ENCODE results near the gene PPARG.

The PPARG gene

DNA sequence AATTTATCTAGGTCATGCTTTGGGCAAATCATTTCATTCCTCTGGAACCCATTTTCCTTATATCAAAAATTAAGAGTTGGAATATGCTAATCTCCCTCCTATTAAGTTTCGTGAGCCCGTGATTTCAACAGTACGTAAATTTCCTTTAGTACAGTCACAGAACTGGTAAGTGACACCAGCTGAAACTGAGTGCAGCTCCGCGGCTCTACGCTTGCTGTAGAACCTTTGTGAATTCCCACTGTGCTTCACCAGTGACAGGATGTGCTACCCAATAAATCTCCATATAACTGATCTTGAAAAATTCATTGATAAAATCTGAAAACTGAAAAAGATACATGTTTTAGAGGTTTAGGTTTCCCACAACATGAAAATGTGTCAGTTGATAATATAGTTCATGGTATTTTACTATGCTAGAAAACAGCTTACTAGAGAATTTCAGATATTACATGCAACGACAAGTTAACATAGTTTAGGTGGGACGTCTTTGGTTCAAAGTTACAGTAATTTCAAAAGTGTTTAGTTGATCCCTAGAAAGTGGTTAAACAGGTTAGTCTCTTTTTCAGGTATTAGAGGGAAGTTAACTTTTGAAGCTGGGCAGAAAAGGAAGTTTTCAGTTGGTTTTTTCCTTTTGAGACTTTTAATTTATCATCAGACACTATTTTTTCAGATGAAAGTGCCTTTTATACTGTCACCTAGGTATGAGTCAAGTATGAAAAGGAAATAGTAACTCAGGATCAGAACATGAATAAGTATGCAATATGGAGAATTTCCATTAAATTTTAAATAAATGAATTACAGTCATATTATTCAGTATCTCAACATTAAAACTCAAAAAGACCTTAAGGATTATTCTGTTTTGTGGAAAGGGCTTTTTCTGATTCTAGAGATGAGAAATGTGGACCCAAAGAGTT, 57.0 kb downstream of the PPARG start:
- no peaks in the 10 kb centered on the region for H3K27me3 ChIP-seq (ENCODE audit: insufficient read depth, insufficient read length)
- H3K4me1 ChIP-seq (ENCODE audit: insufficient read depth, insufficient read length): no peaks in the 10 kb centered on the region
- H3K9me3 ChIP-seq (ENCODE audit: insufficient read depth, low read length): no peaks in the 10 kb centered on the region
- no peak for DNase-seq (ENCODE audit: low read depth, low spot score)
- TF ChIP-seq SUZ12 (IDR thresholded peaks at IDR 0.05; ENCODE audit: extremely low read depth, insufficient read depth, insufficient read length) (no peak), YY1 (IDR thresholded peaks at IDR 0.05; ENCODE audit: insufficient read depth, insufficient read length) (no peak), ZNF274 (IDR thresholded peaks at IDR 0.05; ENCODE audit: low read depth, low read length) (no peak)
- no peaks in the 10 kb centered on the region for H3K36me3 ChIP-seq (ENCODE audit: insufficient read depth, insufficient read length, low read length)
- H3K4me3 ChIP-seq (ENCODE audit: insufficient read length, low read depth): no peak overlapping the region
- H3K9ac ChIP-seq (ENCODE audit: insufficient read length, low read depth): no peak overlapping the region

- TF ChIP-seq ZNF274 (IDR thresholded peaks at IDR 0.05; ENCODE audit: low read depth, low read length) (no peak), YY1 (IDR thresholded peaks at IDR 0.05; ENCODE audit: insufficient read depth, insufficient read length) (no peak), SUZ12 (IDR thresholded peaks at IDR 0.05; ENCODE audit: extremely low read depth, insufficient read depth, insufficient read length) (no peak)
- Histone ChIP-seq H3K4me1 (ENCODE audit: insufficient read depth, insufficient read length) (no peaks in the 10 kb centered on the region), H3K9ac (ENCODE audit: insufficient read length, low read depth) (no peak overlapping the region), H3K9me3 (ENCODE audit: insufficient read depth, low read length) (no peaks in the 10 kb centered on the region), H3K27me3 (ENCODE audit: insufficient read depth, insufficient read length) (no peaks in the 10 kb centered on the region), H3K36me3 (ENCODE audit: insufficient read depth, insufficient read length, low read length) (no peaks in the 10 kb centered on the region), H3K4me3 (ENCODE audit: insufficient read length, low read depth) (no peak overlapping the region)
- DNase-seq (ENCODE audit: low read depth, low spot score): no peak
Observed at GRCh38 chr3:12347301-12347700, 58.4 kb downstream of the PPARG start.

DNA sequence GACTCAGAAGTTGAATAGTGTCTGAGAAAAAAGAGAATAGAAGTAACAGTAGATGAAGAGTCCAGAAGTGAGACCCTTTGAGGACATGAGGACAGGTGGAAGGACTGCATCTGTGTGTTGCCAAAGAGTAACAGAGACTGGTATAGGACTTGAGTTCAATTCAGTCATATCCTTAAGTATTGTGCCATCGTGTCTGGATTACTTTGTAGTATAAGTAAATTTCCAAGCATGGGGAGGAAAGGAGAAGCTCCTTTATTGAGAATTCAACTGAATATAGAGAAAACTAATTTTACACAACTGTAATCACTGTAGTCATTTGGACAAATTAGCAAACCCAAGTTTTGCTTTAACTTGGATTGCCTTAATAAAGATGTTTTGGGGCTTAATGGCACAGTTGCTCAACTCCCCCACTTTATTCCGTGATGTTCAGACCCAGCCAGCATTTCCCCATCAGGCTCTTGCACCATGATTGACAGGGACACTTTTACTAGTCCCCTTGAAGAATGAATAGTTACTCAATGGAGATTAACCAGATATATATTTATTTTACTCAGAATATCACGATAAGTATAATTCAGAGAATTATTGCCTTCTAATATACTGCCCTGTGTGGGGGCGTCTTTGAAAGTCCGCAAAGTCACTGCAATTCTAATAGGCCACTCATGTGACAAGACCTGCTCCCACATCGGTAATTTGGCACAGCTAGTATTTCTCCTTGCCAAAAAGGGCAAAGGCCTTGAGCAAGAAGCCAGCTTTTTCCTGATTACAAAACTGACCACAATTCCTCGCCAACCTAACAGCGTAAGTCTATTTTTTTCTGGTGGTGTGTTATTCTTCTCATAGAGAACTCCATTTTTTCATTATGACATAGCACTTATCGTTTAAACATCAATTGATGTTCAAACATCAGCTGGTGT, 61.3 kb downstream of the PPARG start:
- Histone ChIP-seq H3K9ac (ENCODE audit: insufficient read length, low read depth) (no peak overlapping the region), H3K36me3 (ENCODE audit: insufficient read depth, insufficient read length, low read length) (no peaks in the 10 kb centered on the region), H3K27me3 (ENCODE audit: insufficient read depth, insufficient read length) (no peaks in the 10 kb centered on the region), H3K4me1 (ENCODE audit: insufficient read depth, insufficient read length) (no peaks in the 10 kb centered on the region), H3K4me3 (ENCODE audit: insufficient read length, low read depth) (no peak overlapping the region), H3K9me3 (ENCODE audit: insufficient read depth, low read length) (no peaks in the 10 kb centered on the region)
- no peak for DNase-seq (ENCODE audit: low read depth, low spot score)
- TF ChIP-seq YY1 (IDR thresholded peaks at IDR 0.05; ENCODE audit: insufficient read depth, insufficient read length): no peak
- TF ChIP-seq ZNF274 (IDR thresholded peaks at IDR 0.05; ENCODE audit: low read depth, low read length): no peak
- no peak for TF ChIP-seq SUZ12 (IDR thresholded peaks at IDR 0.05; ENCODE audit: extremely low read depth, insufficient read depth, insufficient read length)

GRCh38 chr3:12351145-12351544, 62.3 kb downstream of the PPARG start:
- Histone ChIP-seq H3K4me3 (ENCODE audit: insufficient read length, low read depth) (no peak overlapping the region), H3K27me3 (ENCODE audit: insufficient read depth, insufficient read length) (no peaks in the 10 kb centered on the region), H3K4me1 (ENCODE audit: insufficient read depth, insufficient read length) (no peaks in the 10 kb centered on the region), H3K9me3 (ENCODE audit: insufficient read depth, low read length) (no peaks in the 10 kb centered on the region), H3K36me3 (ENCODE audit: insufficient read depth, insufficient read length, low read length) (no peaks in the 10 kb centered on the region), H3K9ac (ENCODE audit: insufficient read length, low read depth) (no peak overlapping the region)
- TF ChIP-seq YY1 (IDR thresholded peaks at IDR 0.05; ENCODE audit: insufficient read depth, insufficient read length): no peak
- TF ChIP-seq ZNF274 (IDR thresholded peaks at IDR 0.05; ENCODE audit: low read depth, low read length): no peak
- TF ChIP-seq SUZ12 (IDR thresholded peaks at IDR 0.05; ENCODE audit: extremely low read depth, insufficient read depth, insufficient read length): no peak
- DNase-seq (ENCODE audit: low read depth, low spot score): no peak

DNA sequence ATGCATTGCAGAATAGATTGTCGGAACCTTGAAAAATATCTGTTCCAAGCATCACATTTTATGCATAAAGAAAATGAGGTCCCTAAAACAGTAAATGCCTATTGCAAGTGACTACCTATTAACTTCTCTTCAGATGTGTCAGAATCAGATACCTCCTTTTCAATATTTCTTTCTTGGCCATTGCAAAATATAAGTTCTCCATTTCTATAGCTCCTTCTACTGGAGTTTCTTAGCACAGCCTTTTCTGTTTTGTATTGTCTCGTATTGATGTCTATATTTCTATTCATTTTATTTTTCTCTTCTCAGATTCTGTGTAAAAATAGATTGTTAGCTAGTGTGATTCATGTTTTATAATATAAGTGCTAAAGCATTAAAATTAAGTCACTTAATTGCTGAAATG, 63.4 kb downstream of the PPARG start:
- Histone ChIP-seq H3K36me3 (ENCODE audit: insufficient read depth, insufficient read length, low read length) (no peaks in the 10 kb centered on the region), H3K27me3 (ENCODE audit: insufficient read depth, insufficient read length) (no peaks in the 10 kb centered on the region), H3K9me3 (ENCODE audit: insufficient read depth, low read length) (no peaks in the 10 kb centered on the region), H3K9ac (ENCODE audit: insufficient read length, low read depth) (no peak overlapping the region), H3K4me1 (ENCODE audit: insufficient read depth, insufficient read length) (no peaks in the 10 kb centered on the region), H3K4me3 (ENCODE audit: insufficient read length, low read depth) (no peak overlapping the region)
- TF ChIP-seq SUZ12 (IDR thresholded peaks at IDR 0.05; ENCODE audit: extremely low read depth, insufficient read depth, insufficient read length): no peak
- no peak for TF ChIP-seq YY1 (IDR thresholded peaks at IDR 0.05; ENCODE audit: insufficient read depth, insufficient read length)
- no peak for TF ChIP-seq ZNF274 (IDR thresholded peaks at IDR 0.05; ENCODE audit: low read depth, low read length)
- DNase-seq (ENCODE audit: low read depth, low spot score): no peak

DNA sequence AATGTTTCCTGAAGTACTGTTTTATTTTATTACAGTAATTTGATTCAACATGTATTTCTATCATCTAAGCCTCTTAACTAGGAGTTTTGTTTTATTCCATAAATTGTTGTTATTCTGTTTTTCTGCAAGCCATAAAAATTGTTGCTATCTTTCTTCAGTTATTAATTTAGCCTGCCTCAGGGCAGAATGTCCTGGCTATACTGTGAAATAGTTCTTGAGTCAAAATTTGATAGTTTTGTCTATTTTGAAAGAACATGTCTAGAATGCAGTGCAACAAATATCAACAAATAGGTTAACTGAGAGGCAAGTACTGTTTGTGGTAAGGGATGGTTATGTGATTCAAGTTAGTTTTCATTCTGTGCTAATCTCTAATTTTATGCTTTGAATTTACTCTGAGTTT, 63.9 kb downstream of the PPARG start:
- no peaks in the 10 kb centered on the region for H3K9me3 ChIP-seq (ENCODE audit: insufficient read depth, low read length)
- no peak overlapping the region for H3K4me3 ChIP-seq (ENCODE audit: insufficient read length, low read depth)
- no peak overlapping the region for H3K9ac ChIP-seq (ENCODE audit: insufficient read length, low read depth)
- no peaks in the 10 kb centered on the region for H3K36me3 ChIP-seq (ENCODE audit: insufficient read depth, insufficient read length, low read length)
- no peaks in the 10 kb centered on the region for H3K27me3 ChIP-seq (ENCODE audit: insufficient read depth, insufficient read length)
- DNase-seq (ENCODE audit: low read depth, low spot score): no peak
- H3K4me1 ChIP-seq (ENCODE audit: insufficient read depth, insufficient read length): no peaks in the 10 kb centered on the region
- TF ChIP-seq SUZ12 (IDR thresholded peaks at IDR 0.05; ENCODE audit: extremely low read depth, insufficient read depth, insufficient read length): no peak
- TF ChIP-seq YY1 (IDR thresholded peaks at IDR 0.05; ENCODE audit: insufficient read depth, insufficient read length): no peak
